ENCODE measurements around the gene MRPL45. TPM values are rescaled to one million over a fixed set of nuclear protein-coding genes. Genes with fewer than 3 reads are reported as not detected.

The MRPL45 gene
- total and polyA plus RNA-seq, 7 donors, result 31.2 to 41.0 (median 35.8) TPM

DNA sequence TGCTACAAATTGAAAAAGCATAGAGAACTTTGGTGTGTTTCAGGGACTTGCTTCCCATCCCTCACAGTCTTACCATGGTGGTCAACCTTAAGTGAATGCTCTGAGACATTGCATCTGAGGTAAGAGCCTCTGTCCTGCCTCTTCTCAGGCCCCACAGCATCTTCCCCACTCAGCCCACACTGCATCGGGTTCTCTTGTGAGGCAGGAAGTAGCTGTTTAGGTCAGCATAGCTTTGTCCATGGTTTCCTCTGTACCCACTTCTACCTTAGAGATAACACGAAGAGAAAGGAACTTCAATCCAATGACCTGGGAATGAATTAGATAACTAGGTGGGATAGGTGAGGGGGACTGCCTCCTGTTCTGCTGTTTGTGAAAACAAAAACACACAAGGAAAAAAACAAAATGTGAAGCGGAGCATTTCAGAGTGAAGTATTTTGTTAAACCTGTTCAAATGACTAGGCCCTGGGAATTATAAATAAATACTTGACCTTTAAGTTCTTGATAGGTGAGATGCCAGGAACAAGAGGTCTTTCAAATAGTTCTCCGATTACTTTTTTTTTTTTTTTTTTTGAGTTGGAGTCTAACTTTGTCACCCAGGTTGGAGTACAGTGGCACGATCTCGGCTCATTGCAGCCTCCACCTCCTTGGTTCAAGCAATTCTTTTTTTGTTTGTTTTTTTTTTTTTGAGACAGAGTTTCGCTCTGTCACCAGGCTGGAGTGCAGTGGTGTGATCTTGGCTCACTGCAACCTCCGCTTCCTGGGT, 72.3 kb downstream of the MRPL45 start:
- WGBS, 2 donors, result 92 to 96% methylated on average over 8 of the region's 8 CpGs
- Histone ChIP-seq H3K4me1 (no peaks in the 10 kb centered on the region), H3K9me3 (no peaks in the 10 kb centered on the region), H3K27ac (no peak overlapping the region), H3K27me3 (no peaks in the 10 kb centered on the region), H3K4me3 (no peak overlapping the region), H3K36me3 (peaks cover 22 to 98% (median 32%) of the 10 kb centered on the region in 4 donors)
- DNase-seq, result no peak
- no peak for TF ChIP-seq POLR2AphosphoS5 (IDR thresholded peaks at IDR 0.05)
- no peak for TF ChIP-seq EP300 (IDR thresholded peaks at IDR 0.05)
- no peak for TF ChIP-seq POLR2A (IDR thresholded peaks at IDR 0.05)
- TF ChIP-seq, protein P1, sequence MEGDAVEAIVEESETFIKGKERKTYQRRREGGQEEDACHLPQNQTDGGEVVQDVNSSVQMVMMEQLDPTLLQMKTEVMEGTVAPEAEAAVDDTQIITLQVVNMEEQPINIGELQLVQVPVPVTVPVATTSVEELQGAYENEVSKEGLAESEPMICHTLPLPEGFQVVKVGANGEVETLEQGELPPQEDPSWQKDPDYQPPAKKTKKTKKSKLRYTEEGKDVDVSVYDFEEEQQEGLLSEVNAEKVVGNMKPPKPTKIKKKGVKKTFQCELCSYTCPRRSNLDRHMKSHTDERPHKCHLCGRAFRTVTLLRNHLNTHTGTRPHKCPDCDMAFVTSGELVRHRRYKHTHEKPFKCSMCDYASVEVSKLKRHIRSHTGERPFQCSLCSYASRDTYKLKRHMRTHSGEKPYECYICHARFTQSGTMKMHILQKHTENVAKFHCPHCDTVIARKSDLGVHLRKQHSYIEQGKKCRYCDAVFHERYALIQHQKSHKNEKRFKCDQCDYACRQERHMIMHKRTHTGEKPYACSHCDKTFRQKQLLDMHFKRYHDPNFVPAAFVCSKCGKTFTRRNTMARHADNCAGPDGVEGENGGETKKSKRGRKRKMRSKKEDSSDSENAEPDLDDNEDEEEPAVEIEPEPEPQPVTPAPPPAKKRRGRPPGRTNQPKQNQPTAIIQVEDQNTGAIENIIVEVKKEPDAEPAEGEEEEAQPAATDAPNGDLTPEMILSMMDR (IDR thresholded peaks at IDR 0.05), result no peak
- intact Hi-C loops (cut with DNase I), result no loop called here

Other genes starting within 250 kb of the MRPL45 start
- not detected for gene TBC1D3C, start 228.5 kb upstream of the MRPL45 start, total RNA-seq
- gene TBC1D3C, start 228.5 kb upstream of the MRPL45 start, polyA plus RNA-seq, result 1 to 10 TPM in 1 of 3 donors, not detected in 2; 3.0 TPM
- not detected for gene TBC1D3E, start 169.2 kb upstream of the MRPL45 start, total RNA-seq
- gene TBC1D3E, start 169.2 kb upstream of the MRPL45 start, polyA plus RNA-seq, result not detected
- gene TBC1D3, start 104.6 kb upstream of the MRPL45 start, total RNA-seq, result not detected
- gene TBC1D3, start 104.6 kb upstream of the MRPL45 start, polyA plus RNA-seq, result not detected
- gene GPR179, start 46.8 kb downstream of the MRPL45 start, total RNA-seq, result under 1 TPM in 2 of 4 donors, not detected in 2; under 0.01 to 0.36 TPM
- gene GPR179, start 46.8 kb downstream of the MRPL45 start, polyA plus RNA-seq, result under 1 TPM in 1 of 3 donors, not detected in 2; 0.09 TPM
- 10 to 100 TPM; 13.9 to 20.2 (median 17.3) TPM for gene SOCS7, start 54.7 kb downstream of the MRPL45 start, total RNA-seq
- 10 to 100 TPM in 1 of 3 donors, 1 to 10 TPM in 2; 1.2 to 12.6 (median 3.0) TPM for gene SOCS7, start 54.7 kb downstream of the MRPL45 start, polyA plus RNA-seq
- gene ARHGAP23, start 131.3 kb downstream of the MRPL45 start, total RNA-seq, result 10 to 100 TPM; 11.2 to 42.1 (median 28.5) TPM
- gene ARHGAP23, start 131.3 kb downstream of the MRPL45 start, polyA plus RNA-seq, result 1 to 10 TPM in 2 of 3 donors, under 1 TPM in 1; 0.69 to 9.8 (median 3.0) TPM

Measured in sigmoid colon (tissue), 7 donors.